ENCODE measurements around the gene GAK. TPM values are rescaled to one million over a fixed set of nuclear protein-coding genes. Genes with fewer than 3 reads are reported as not detected.
A peak's percentile ranks its signal among the peaks of the same experiment; 100 is the strongest.

Gene GAK
- polyA plus RNA-seq, 1 donor (not counting 4 experiments of a cell fraction or from before 2014, with no cell fraction given): 18.4 TPM

- no peak overlapping the region for H2AFZ ChIP-seq (ENCODE audit: control insufficient read depth, low read length)
- peaks cover 0 to 2% of the 10 kb centered on the region in 2 experiments for H3K36me3 ChIP-seq (ENCODE audit: control insufficient read depth in 2 of 2, extremely low read depth in 1 of 2, insufficient read depth in 2 of 2, low read length in 2 of 2)
- H3K27me3 ChIP-seq (ENCODE audit: control insufficient read depth, extremely low read depth, insufficient read depth, low read length): peaks cover 5% of the 10 kb centered on the region
- H3K79me2 ChIP-seq (ENCODE audit: control insufficient read depth, insufficient read depth, low read length): no peaks in the 10 kb centered on the region
- no peak for DNase-seq (ENCODE audit: low read depth, low spot score)
- TF ChIP-seq EZH2 (IDR thresholded peaks at IDR 0.05; ENCODE audit: low read length): no peak
- H3K4me1 ChIP-seq (ENCODE audit: control insufficient read depth, extremely low read depth, insufficient read depth, low read length): peaks cover 19% of the 10 kb centered on the region
- no peak overlapping the region for H3K27ac ChIP-seq (ENCODE audit: control insufficient read depth, insufficient read depth, low read length)
- dilution Hi-C loops (cut with MboI; ENCODE audit: extremely low pct_ligation_motif_present, low sequenced_read_pairs): no loop called here
- peaks cover 3% of the 10 kb centered on the region for H4K20me1 ChIP-seq (ENCODE audit: control insufficient read depth, extremely low read depth, insufficient read depth, low read length)
- no peak for FAIRE-seq
- no peaks in the 10 kb centered on the region for H3K9me3 ChIP-seq (ENCODE audit: control insufficient read depth, low read depth, low read length)
- no peaks in the 10 kb centered on the region for H3K9me1 ChIP-seq (ENCODE audit: control insufficient read depth, extremely low read depth, insufficient read depth, low read length)
- H3K9ac ChIP-seq (ENCODE audit: control insufficient read depth, extremely low read depth, insufficient read depth, low read length): no peak overlapping the region
- peak overlapping the region; percentile 80 for H3K4me2 ChIP-seq (ENCODE audit: control insufficient read depth, extremely low read depth, insufficient read depth, low read depth, low read length)
- no peak overlapping the region for H3K4me3 ChIP-seq (ENCODE audit: control insufficient read depth in 2 of 3, extremely low read depth in 1 of 3, insufficient read depth in 2 of 3, low read depth in 1 of 3, low read length in 3 of 3)
Observed at GRCh38 chr4:970854-971520, 38.9 kb upstream of the GAK start.

- no peak for FAIRE-seq
- TF ChIP-seq EZH2 (IDR thresholded peaks at IDR 0.05; ENCODE audit: low read length) (no peak), CTCF (optimal IDR thresholded peaks at IDR 0.05 in 1 of 3, IDR thresholded peaks at IDR 0.05 in 1 of 3, conservative IDR thresholded peaks at IDR 0.05 in 1 of 3; ENCODE audit: extremely low read depth in 1 of 3, insufficient read depth in 2 of 3, low read length in 3 of 3) (no peak)
- dilution Hi-C loops (cut with MboI; ENCODE audit: extremely low pct_ligation_motif_present, low sequenced_read_pairs): no loop called here
- H3K4me2 ChIP-seq (ENCODE audit: control insufficient read depth, extremely low read depth, insufficient read depth, low read depth, low read length): no peak overlapping the region
- peaks cover 3 to 8% of the 10 kb centered on the region in 2 experiments for H3K36me3 ChIP-seq (ENCODE audit: control insufficient read depth in 2 of 2, extremely low read depth in 1 of 2, insufficient read depth in 2 of 2, low read length in 2 of 2)
- no peak overlapping the region for H3K9ac ChIP-seq (ENCODE audit: control insufficient read depth, extremely low read depth, insufficient read depth, low read length)
- no peak overlapping the region for H3K4me3 ChIP-seq (ENCODE audit: control insufficient read depth in 2 of 3, extremely low read depth in 1 of 3, insufficient read depth in 2 of 3, low read depth in 1 of 3, low read length in 3 of 3)
- no peaks in the 10 kb centered on the region for H3K9me3 ChIP-seq (ENCODE audit: control insufficient read depth, low read depth, low read length)
- no peak overlapping the region for H3K27ac ChIP-seq (ENCODE audit: control insufficient read depth, insufficient read depth, low read length)
- no peaks in the 10 kb centered on the region for H3K79me2 ChIP-seq (ENCODE audit: control insufficient read depth, insufficient read depth, low read length)
- peaks cover 19% of the 10 kb centered on the region for H3K4me1 ChIP-seq (ENCODE audit: control insufficient read depth, extremely low read depth, insufficient read depth, low read length)
- H3K9me1 ChIP-seq (ENCODE audit: control insufficient read depth, extremely low read depth, insufficient read depth, low read length): no peaks in the 10 kb centered on the region
- H4K20me1 ChIP-seq (ENCODE audit: control insufficient read depth, extremely low read depth, insufficient read depth, low read length): peaks cover 3% of the 10 kb centered on the region
- H2AFZ ChIP-seq (ENCODE audit: control insufficient read depth, low read length): no peak overlapping the region
- peaks cover 5% of the 10 kb centered on the region for H3K27me3 ChIP-seq (ENCODE audit: control insufficient read depth, extremely low read depth, insufficient read depth, low read length)
- DNase-seq (ENCODE audit: low read depth, low spot score): no peak
Observed at GRCh38 chr4:970046-970745, 38.1 kb upstream of the GAK start.

All from keratinocyte (primary cell).